Liver (tissue), 9 donors: ENCODE data around the gene SOX11. TPM values are rescaled to one million over a fixed set of nuclear protein-coding genes. Genes with fewer than 3 reads are reported as not detected.

Experiments
- DNase-seq: peaks from one replicate; pipeline ENCODE4 v3.0.0-alpha.2; 2017; ENCODE audit warnings: low spot score
- H3K27ac ChIP-seq, 2 donors: one replicate each; pipeline ENCODE4 v1.7.0; 2013; ENCODE audit warnings: inconsistent platforms in 2 of 2, low read length in 2 of 2, control low read depth in 1 of 2, low read depth in 1 of 2, mild to moderate bottlenecking in 1 of 2
- H3K27me3 ChIP-seq, 4 donors: one replicate each; pipeline versions ENCODE4 v1.6.1 to v1.7.0; 2013; ENCODE audit warnings: low read length in 3 of 4, inconsistent platforms in 1 of 4, mild to moderate bottlenecking in 1 of 4, moderate library complexity in 1 of 4; ENCODE audit not compliant: control insufficient read depth in 4 of 4, insufficient read depth in 4 of 4
- H3K36me3 ChIP-seq, 4 donors: one replicate each; pipeline versions ENCODE4 v1.6.1 to v1.7.0; 2013; ENCODE audit warnings: low read length in 3 of 4, mild to moderate bottlenecking in 3 of 4, low read depth in 1 of 4, moderate library complexity in 1 of 4; ENCODE audit not compliant: control insufficient read depth in 4 of 4, insufficient read depth in 3 of 4
- H3K4me1 ChIP-seq, 4 donors: one replicate each; pipeline versions ENCODE4 v1.6.1 to v1.7.0; 2013; ENCODE audit warnings: low read length in 3 of 4, mild to moderate bottlenecking in 3 of 4, moderate library complexity in 1 of 4; ENCODE audit not compliant: control insufficient read depth in 4 of 4, insufficient read depth in 4 of 4
- H3K4me3 ChIP-seq, 3 donors: one replicate each; pipeline versions ENCODE4 v1.6.1 to v1.7.0; 2013; ENCODE audit warnings: low read length in 3 of 3, control low read depth in 1 of 3, low read depth in 1 of 3, mild to moderate bottlenecking in 1 of 3
- H3K9ac ChIP-seq, 2 donors: one replicate each; pipeline ENCODE4 v1.7.0; 2013; ENCODE audit warnings: low read length in 2 of 2, mild to moderate bottlenecking in 2 of 2, moderate library complexity in 2 of 2, control low read depth in 1 of 2, low read depth in 1 of 2
- H3K9me3 ChIP-seq, 4 donors: one replicate each; pipeline versions ENCODE4 v1.6.1 to v1.7.0; 2013; ENCODE audit warnings: low read length in 3 of 4; ENCODE audit not compliant: control insufficient read depth in 4 of 4
- ATF3 ChIP-seq: IDR thresholded peaks from 2 replicates; pipeline ENCODE4 v1.6.1; 2016; ENCODE audit warnings: antibody characterized with exemption
- EGR1 ChIP-seq, 2 donors: IDR thresholded peaks; 2 replicates each; pipeline ENCODE4 v1.6.1; 2016 to 2018; ENCODE audit warnings: antibody characterized with exemption in 2 of 2, low read depth in 2 of 2
- FOXA2 ChIP-seq: IDR thresholded peaks from 2 replicates; pipeline ENCODE4 v1.6.1; 2016; ENCODE audit warnings: antibody characterized with exemption
- GABPA ChIP-seq, 2 donors: IDR thresholded peaks in 1 of 2; conservative IDR thresholded peaks in 1 of 2; 2 replicates each; pipeline ENCODE4 v1.6.1; 2016; ENCODE audit warnings: antibody characterized with exemption in 2 of 2, mild to moderate bottlenecking in 1 of 2, moderate library complexity in 1 of 2
- HNF4A ChIP-seq, 2 donors: conservative IDR thresholded peaks; 2 replicates each; pipeline ENCODE4 v1.6.1; 2016; ENCODE audit warnings: antibody characterized with exemption in 2 of 2, mild to moderate bottlenecking in 2 of 2
- HNF4G ChIP-seq: IDR thresholded peaks from 2 replicates; pipeline ENCODE4 v1.6.1; 2016; ENCODE audit warnings: antibody characterized with exemption
- JUND ChIP-seq, 2 donors: IDR thresholded peaks; 2 replicates each; pipeline ENCODE4 v1.6.1; 2016; ENCODE audit warnings: antibody characterized with exemption in 2 of 2
- NR2F2 ChIP-seq: IDR thresholded peaks from 2 replicates; pipeline ENCODE4 v1.6.1; 2016; ENCODE audit warnings: antibody characterized with exemption
- RAD21 ChIP-seq, 2 donors: IDR thresholded peaks; 2 replicates each; pipeline ENCODE4 v1.6.1; 2016; ENCODE audit warnings: antibody characterized with exemption in 2 of 2, mild to moderate bottlenecking in 2 of 2
- REST ChIP-seq: IDR thresholded peaks from 2 replicates; pipeline ENCODE4 v1.6.1; 2016; ENCODE audit warnings: antibody characterized with exemption, mild to moderate bottlenecking
- RXRA ChIP-seq, 2 donors: IDR thresholded peaks; 2 replicates each; pipeline ENCODE4 v1.6.1; 2017 to 2018; ENCODE audit warnings: antibody characterized with exemption in 2 of 2, mild to moderate bottlenecking in 1 of 2
- SP1 ChIP-seq: IDR thresholded peaks from 2 replicates; pipeline ENCODE4 v1.6.1; 2018; ENCODE audit warnings: antibody characterized with exemption, mild to moderate bottlenecking
- YY1 ChIP-seq: IDR thresholded peaks from 2 replicates; pipeline ENCODE4 v1.6.1; 2016; ENCODE audit warnings: antibody characterized with exemption, mild to moderate bottlenecking
- ZBTB33 ChIP-seq: IDR thresholded peaks from 2 replicates; pipeline ENCODE4 v1.6.1; 2016; ENCODE audit warnings: antibody characterized with exemption
- WGBS: extraction: QIAGEN DNeasy Blood & Tissue Kit; methylation state at CpG from one replicate; pipeline ENCODE4 v1.1.7; 2013; 5-methylcytosine and 5-hydroxymethylcytosine counted together
- polyA plus RNA-seq, 2 donors: library from polyadenylated mRNA; stranded (reverse) in 1 of 2; unstranded in 1 of 2; fragments of 200-250 nt in 1 of 2; fragments of >200 nt in 1 of 2; fragmentation: Nextera tagmentation in 1 of 2; extraction: Ambion mirVana in 1 of 2; gene quantifications; one replicate each; pipeline versions ENCODE4 v1.2.1 to v1.2.3, GENCODE V29; 2013 to 2015
- total RNA-seq, 2 donors: library from RNA; depleted of rRNA; stranded (reverse); fragments of >200 nt; gene quantifications; one replicate each; pipeline ENCODE4 v1.2.3, GENCODE V29; 2014
- TF ChIP-seq, protein P1 (sequence below): fragments of 150-350 bp; IDR thresholded peaks from 2 replicates; pipeline ENCODE4 v1.5.1; 2017; ENCODE audit warnings: improper control_type of control experiment, low read depth, low read length; ENCODE audit not compliant: missing input control
- donor health status: healthy.
- donor health status: healthy.
- donor health status: healthy.
- donor health status: healthy.
- donor health status: healthy.

SOX11 gene
- total and polyA plus RNA-seq, 4 donors, result 0.09 TPM; not detected in 3

- Histone ChIP-seq H3K27me3 (peaks cover 0 to 11% (median 5%) of the 10 kb centered on the region in 4 donors), H3K4me3 (no peak overlapping the region), H3K36me3 (no peaks in the 10 kb centered on the region), H3K27ac (no peak overlapping the region), H3K9me3 (peaks cover 0 to 3% (median 0%) of the 10 kb centered on the region in 4 donors), H3K4me1 (no peaks in the 10 kb centered on the region), H3K9ac (no peak overlapping the region)
- TF ChIP-seq EGR1 (IDR thresholded peaks at IDR 0.05; ENCODE audit: low read depth in 2 of 2) (no peak), HNF4A (conservative IDR thresholded peaks at IDR 0.05) (no peak), ZBTB33 (no peak), JUND (IDR thresholded peaks at IDR 0.05) (no peak), HNF4G (no peak), SP1 (no peak), GABPA (IDR thresholded peaks at IDR 0.05 in 1 of 2, conservative IDR thresholded peaks at IDR 0.05 in 1 of 2) (no peak), REST (no peak), RAD21 (IDR thresholded peaks at IDR 0.05) (no peak), NR2F2 (no peak)
- no peak for DNase-seq
- 64% methylated on average over 8 of the region's 8 CpGs for WGBS
Measured at GRCh38 chr2:5668682-5669250, 23.4 kb upstream of the SOX11 start.

DNA sequence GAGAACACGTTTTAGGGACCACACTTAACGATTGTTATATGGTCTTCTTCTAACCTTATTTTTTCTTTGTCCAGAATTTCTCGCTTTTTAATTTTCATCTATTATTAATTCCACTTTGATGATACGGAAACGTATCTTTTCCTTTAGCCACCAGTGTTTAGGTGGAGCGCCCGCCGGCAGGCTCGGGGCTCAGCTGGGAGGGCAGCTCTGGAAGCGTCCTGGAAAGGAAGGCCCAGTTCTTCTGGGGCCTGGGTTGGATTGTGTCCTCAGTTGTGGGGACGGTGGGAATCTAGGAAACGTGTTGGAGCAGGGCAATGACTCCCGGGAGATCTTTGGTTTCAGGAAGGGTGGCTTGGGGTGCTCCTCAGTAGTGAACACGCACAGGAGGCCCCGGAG is 19.4 kb upstream of the SOX11 start:
- H3K4me3 ChIP-seq, result no peak overlapping the region

More for the DNA sequence above, 19.4 kb upstream of the SOX11 start:
- H3K27ac ChIP-seq, result no peak overlapping the region
- peaks cover 0 to 3% (median 0%) of the 10 kb centered on the region in 4 donors for H3K9me3 ChIP-seq
- H3K9ac ChIP-seq, result no peak overlapping the region
- H3K4me1 ChIP-seq, result no peaks in the 10 kb centered on the region
- H3K27me3 ChIP-seq, result peaks cover 0 to 12% (median 7%) of the 10 kb centered on the region in 4 donors
- no peak for DNase-seq
- TF ChIP-seq JUND (IDR thresholded peaks at IDR 0.05), result no peak
- TF ChIP-seq NR2F2, result no peak
- TF ChIP-seq, protein P1, sequence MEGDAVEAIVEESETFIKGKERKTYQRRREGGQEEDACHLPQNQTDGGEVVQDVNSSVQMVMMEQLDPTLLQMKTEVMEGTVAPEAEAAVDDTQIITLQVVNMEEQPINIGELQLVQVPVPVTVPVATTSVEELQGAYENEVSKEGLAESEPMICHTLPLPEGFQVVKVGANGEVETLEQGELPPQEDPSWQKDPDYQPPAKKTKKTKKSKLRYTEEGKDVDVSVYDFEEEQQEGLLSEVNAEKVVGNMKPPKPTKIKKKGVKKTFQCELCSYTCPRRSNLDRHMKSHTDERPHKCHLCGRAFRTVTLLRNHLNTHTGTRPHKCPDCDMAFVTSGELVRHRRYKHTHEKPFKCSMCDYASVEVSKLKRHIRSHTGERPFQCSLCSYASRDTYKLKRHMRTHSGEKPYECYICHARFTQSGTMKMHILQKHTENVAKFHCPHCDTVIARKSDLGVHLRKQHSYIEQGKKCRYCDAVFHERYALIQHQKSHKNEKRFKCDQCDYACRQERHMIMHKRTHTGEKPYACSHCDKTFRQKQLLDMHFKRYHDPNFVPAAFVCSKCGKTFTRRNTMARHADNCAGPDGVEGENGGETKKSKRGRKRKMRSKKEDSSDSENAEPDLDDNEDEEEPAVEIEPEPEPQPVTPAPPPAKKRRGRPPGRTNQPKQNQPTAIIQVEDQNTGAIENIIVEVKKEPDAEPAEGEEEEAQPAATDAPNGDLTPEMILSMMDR, result no peak
- TF ChIP-seq EGR1 (IDR thresholded peaks at IDR 0.05; ENCODE audit: low read depth in 2 of 2), result no peak
- no peak for TF ChIP-seq ATF3
- TF ChIP-seq FOXA2, result no peak
- no peak for TF ChIP-seq HNF4G
- TF ChIP-seq RXRA (IDR thresholded peaks at IDR 0.05), result no peak
- no peak for TF ChIP-seq ZBTB33
- no peak for TF ChIP-seq RAD21 (IDR thresholded peaks at IDR 0.05)
- no peak for TF ChIP-seq REST
- TF ChIP-seq GABPA (IDR thresholded peaks at IDR 0.05 in 1 of 2, conservative IDR thresholded peaks at IDR 0.05 in 1 of 2), result no peak
- no peak for TF ChIP-seq YY1
- no peaks in the 10 kb centered on the region for H3K36me3 ChIP-seq
- WGBS, result 59% methylated on average over 15 of the region's 15 CpGs
